Activated B cell treated with CpG ODN at 0.5 μM for 24 hours (primary cell): ENCODE data around the gene PMF1. TPM values are rescaled to one million over a fixed set of nuclear protein-coding genes. Genes with fewer than 3 reads are reported as not detected.

Experiments
- ATAC-seq: fragments of 200-7000 bp; cut with Tn5 transposase; one replicate; pipeline ENCODE4 v1.10.0; 2021; ENCODE audit warnings: low read depth, mild to moderate bottlenecking, moderate library complexity
- CTCF ChIA-PET: fragments of 350-600 bp; sonication (Branson Sonifier 250); formaldehyde crosslinking; loops from one replicate; lab custom pipeline; 2021; ENCODE audit warnings: antibody characterized with exemption; lab: Charles Lee
- POLR2A ChIA-PET: fragments of 350-600 bp; sonication (Branson Sonifier 250); formaldehyde crosslinking; loops from one replicate; lab custom pipeline; 2021; ENCODE audit warnings: antibody characterized with exemption; lab: Charles Lee
- DNase-seq: peaks from one replicate; pipeline ENCODE4 v3.0.0; 2022
- H3K27ac Mint-ChIP-seq: one replicate; pipeline ENCODE4 v1.8.0; 2020; ENCODE audit warnings: mixed read lengths
- H3K27me3 Mint-ChIP-seq: one replicate; pipeline ENCODE4 v1.8.0; 2021; ENCODE audit warnings: mixed read lengths
- H3K36me3 Mint-ChIP-seq: one replicate; pipeline ENCODE4 v1.8.0; 2021; ENCODE audit warnings: low read depth, mixed read lengths
- H3K4me1 Mint-ChIP-seq: one replicate; pipeline ENCODE4 v1.8.0; 2021; ENCODE audit warnings: mixed read lengths
- H3K4me3 Mint-ChIP-seq: one replicate; pipeline ENCODE4 v1.8.0; 2020; ENCODE audit warnings: mild to moderate bottlenecking, mixed read lengths
- H3K9me3 Mint-ChIP-seq: one replicate; pipeline ENCODE4 v1.8.0; 2020; ENCODE audit warnings: mixed read lengths
- intact Hi-C: fragments of 100-400 bp; cut with micrococcal nuclease; formaldehyde crosslinking; loops from one replicate; pipeline ENCODE4 v1.15.1; 2024
- total RNA-seq: library from RNA; stranded (reverse); gene quantifications from 2 replicates; pipeline ENCODE4 v1.2.3, GENCODE V29; 2022
- TF ChIP-seq, protein P1 (sequence below): fragments of 200-600 bp; IDR thresholded peaks from one replicate; pipeline ENCODE4 v1.8.0; 2022; ENCODE audit warnings: antibody characterized with exemption, mild to moderate bottlenecking

The PMF1 gene
- total RNA-seq, 1 donor from 2014 or later = 75.8 TPM

- no peaks in the 10 kb centered on the region for H3K27me3 Mint-ChIP-seq
- no peaks in the 10 kb centered on the region for H3K9me3 Mint-ChIP-seq
- no peak overlapping the region for H3K27ac Mint-ChIP-seq
- intact Hi-C loops = no loop called here
- no peak overlapping the region for H3K4me3 Mint-ChIP-seq
- POLR2A ChIA-PET = no interaction called here
- TF ChIP-seq, protein P1, sequence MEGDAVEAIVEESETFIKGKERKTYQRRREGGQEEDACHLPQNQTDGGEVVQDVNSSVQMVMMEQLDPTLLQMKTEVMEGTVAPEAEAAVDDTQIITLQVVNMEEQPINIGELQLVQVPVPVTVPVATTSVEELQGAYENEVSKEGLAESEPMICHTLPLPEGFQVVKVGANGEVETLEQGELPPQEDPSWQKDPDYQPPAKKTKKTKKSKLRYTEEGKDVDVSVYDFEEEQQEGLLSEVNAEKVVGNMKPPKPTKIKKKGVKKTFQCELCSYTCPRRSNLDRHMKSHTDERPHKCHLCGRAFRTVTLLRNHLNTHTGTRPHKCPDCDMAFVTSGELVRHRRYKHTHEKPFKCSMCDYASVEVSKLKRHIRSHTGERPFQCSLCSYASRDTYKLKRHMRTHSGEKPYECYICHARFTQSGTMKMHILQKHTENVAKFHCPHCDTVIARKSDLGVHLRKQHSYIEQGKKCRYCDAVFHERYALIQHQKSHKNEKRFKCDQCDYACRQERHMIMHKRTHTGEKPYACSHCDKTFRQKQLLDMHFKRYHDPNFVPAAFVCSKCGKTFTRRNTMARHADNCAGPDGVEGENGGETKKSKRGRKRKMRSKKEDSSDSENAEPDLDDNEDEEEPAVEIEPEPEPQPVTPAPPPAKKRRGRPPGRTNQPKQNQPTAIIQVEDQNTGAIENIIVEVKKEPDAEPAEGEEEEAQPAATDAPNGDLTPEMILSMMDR = no peak
- no peak for DNase-seq
- no peaks in the 10 kb centered on the region for H3K4me1 Mint-ChIP-seq
- no peak for ATAC-seq
- CTCF ChIA-PET = no interaction called here
- H3K36me3 Mint-ChIP-seq = peaks cover 93% of the 10 kb centered on the region
Observed at GRCh38 chr1:156262461-156263287, 49.9 kb downstream of the PMF1 start.

DNA sequence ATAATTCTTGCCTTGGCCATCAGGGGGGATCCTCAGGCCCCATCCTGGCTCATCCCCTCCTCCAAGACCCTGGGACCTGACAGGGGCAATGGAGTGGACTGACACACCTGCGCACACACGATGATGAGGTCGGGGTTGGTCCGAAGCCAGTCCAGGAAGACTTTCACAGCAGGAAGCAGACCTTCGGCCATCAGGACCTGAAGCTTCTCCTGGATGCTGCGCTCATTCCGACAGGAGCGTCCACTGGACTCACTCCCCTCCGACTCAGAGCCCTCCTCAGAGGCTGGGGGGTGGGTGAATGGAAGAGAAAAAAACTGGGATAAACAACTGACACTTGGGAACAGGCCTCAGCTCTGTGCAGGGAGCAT is 50.5 kb downstream of the PMF1 start:
- H3K4me3 Mint-ChIP-seq = no peak overlapping the region
- H3K27ac Mint-ChIP-seq = no peak overlapping the region
- POLR2A ChIA-PET = no interaction called here
- CTCF ChIA-PET = no interaction called here
- ATAC-seq (no peak), DNase-seq (no peak)
- intact Hi-C loops = no loop called here
- H3K36me3 Mint-ChIP-seq = peaks cover 93% of the 10 kb centered on the region
- TF ChIP-seq, protein P1 = no peak
- H3K27me3 Mint-ChIP-seq = no peaks in the 10 kb centered on the region
- no peaks in the 10 kb centered on the region for H3K9me3 Mint-ChIP-seq
- no peaks in the 10 kb centered on the region for H3K4me1 Mint-ChIP-seq

DNA sequence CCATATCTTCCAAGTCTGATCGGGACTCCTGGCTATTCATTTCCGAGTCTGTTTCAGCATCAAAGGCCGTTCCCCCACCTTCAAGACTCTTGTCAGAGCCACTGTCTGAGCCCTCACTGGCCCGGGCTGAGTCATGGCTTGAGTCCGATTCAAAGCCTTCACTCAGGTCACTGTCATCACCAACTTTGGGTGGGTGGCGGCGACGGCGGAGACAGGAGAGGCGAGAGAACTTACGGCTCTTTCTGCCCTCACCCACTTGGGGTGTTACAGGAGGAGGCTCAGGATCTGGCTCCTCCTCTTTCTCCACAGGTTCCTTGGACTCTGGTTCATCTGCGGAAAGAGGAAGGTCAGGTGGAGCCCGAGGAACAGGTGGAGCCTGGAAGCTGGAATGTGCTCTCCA is 53.2 kb downstream of the PMF1 start:
- ATAC-seq (no peak), DNase-seq (no peak)
- Mint-ChIP-seq H3K9me3 (no peaks in the 10 kb centered on the region), H3K27me3 (no peaks in the 10 kb centered on the region), H3K4me1 (no peaks in the 10 kb centered on the region), H3K4me3 (no peak overlapping the region), H3K36me3 (peaks cover 84% of the 10 kb centered on the region), H3K27ac (no peak overlapping the region)
- CTCF ChIA-PET = no interaction called here
- POLR2A ChIA-PET = no interaction called here
- intact Hi-C loops = no loop called here
- TF ChIP-seq, protein P1 = no peak

GRCh38 chr1:156268336-156268735 is 55.5 kb downstream of the PMF1 start:
- CTCF ChIA-PET = no interaction called here
- TF ChIP-seq, protein P1 = no peak
- no peaks in the 10 kb centered on the region for H3K27me3 Mint-ChIP-seq
- no peaks in the 10 kb centered on the region for H3K9me3 Mint-ChIP-seq
- no peak overlapping the region for H3K4me3 Mint-ChIP-seq
- POLR2A ChIA-PET = no interaction called here
- no peaks in the 10 kb centered on the region for H3K4me1 Mint-ChIP-seq
- ATAC-seq (no peak), DNase-seq (no peak)
- peaks cover 85% of the 10 kb centered on the region for H3K36me3 Mint-ChIP-seq
- no peak overlapping the region for H3K27ac Mint-ChIP-seq
- intact Hi-C loops = no loop called here

GRCh38 chr1:156270314-156270713 is 57.5 kb downstream of the PMF1 start:
- ATAC-seq = no peak
- Mint-ChIP-seq H3K36me3 (peaks cover 87% of the 10 kb centered on the region), H3K27me3 (no peaks in the 10 kb centered on the region), H3K4me1 (no peaks in the 10 kb centered on the region), H3K4me3 (no peak overlapping the region), H3K27ac (no peak overlapping the region), H3K9me3 (no peaks in the 10 kb centered on the region)
- TF ChIP-seq, protein P1 = no peak
- ChIA-PET POLR2A (interaction anchor here (0.7 to 1.3 kb wide), 2 partner anchors 49 to 57 kb away, joined by 3 to 4 read pairs; partner anchors contain the start of gene PMF1), CTCF (no interaction called here)
- no peak for DNase-seq
- intact Hi-C loops = no loop called here
